Endodermal cell (in vitro differentiated cells): ENCODE data around the gene FARP1. TPM values are rescaled to one million over a fixed set of nuclear protein-coding genes. Genes with fewer than 3 reads are reported as not detected.

ENCODE experiments used
- DNase-seq: peaks from one replicate; pipeline ENCODE4 v3.0.0-alpha.2; 2017
- H3K27ac ChIP-seq: 2 replicates; pipeline ENCODE4 v1.5.1; 2013; ENCODE audit warnings: mild to moderate bottlenecking, low read depth, low read length, moderate library complexity
- H3K27me3 ChIP-seq: 2 replicates; pipeline ENCODE4 v1.6.1; 2013; ENCODE audit warnings: mild to moderate bottlenecking, low read length, moderate library complexity; ENCODE audit not compliant: insufficient read depth, control insufficient read depth, poor library complexity, severe bottlenecking
- H3K36me3 ChIP-seq: 2 replicates; pipeline ENCODE4 v1.7.0; 2013; ENCODE audit warnings: mild to moderate bottlenecking, low read length, moderate library complexity; ENCODE audit not compliant: control insufficient read depth, insufficient read depth
- H3K4me1 ChIP-seq: one replicate; pipeline ENCODE4 v1.7.0; 2013; ENCODE audit warnings: low read length; ENCODE audit not compliant: control insufficient read depth, insufficient read depth
- H3K4me3 ChIP-seq: 2 replicates; pipeline ENCODE4 v1.5.1; 2013; ENCODE audit warnings: mild to moderate bottlenecking, low read length, moderate library complexity
- H3K9ac ChIP-seq: 2 replicates; pipeline ENCODE4 v1.6.1; 2013; ENCODE audit warnings: mild to moderate bottlenecking, low read length, moderate library complexity; ENCODE audit not compliant: poor library complexity, severe bottlenecking; ENCODE audit errors: extremely low read depth
- H3K9me3 ChIP-seq: 2 replicates; pipeline ENCODE4 v1.6.1; 2013; ENCODE audit warnings: mild to moderate bottlenecking, low read length, moderate library complexity; ENCODE audit not compliant: control insufficient read depth
- H3K27ac Mint-ChIP-seq: 2 replicates; pipeline ENCODE4 v1.8.0; 2020; ENCODE audit warnings: mixed read lengths
- H3K27me3 Mint-ChIP-seq: 2 replicates; pipeline ENCODE4 v1.8.0; 2021; ENCODE audit warnings: mild to moderate bottlenecking, mixed read lengths; ENCODE audit not compliant: insufficient read depth
- H3K36me3 Mint-ChIP-seq: 2 replicates; pipeline ENCODE4 v1.8.0; 2020; ENCODE audit warnings: low read depth, mixed read lengths
- H3K4me1 Mint-ChIP-seq: 2 replicates; pipeline ENCODE4 v1.8.0; 2020; ENCODE audit warnings: mixed read lengths
- H3K4me3 Mint-ChIP-seq: 2 replicates; pipeline ENCODE4 v1.8.0; 2020; ENCODE audit warnings: mild to moderate bottlenecking, moderate library complexity, mixed read lengths
- H3K9me3 Mint-ChIP-seq: 2 replicates; pipeline ENCODE4 v1.8.0; 2020; ENCODE audit warnings: mild to moderate bottlenecking, mixed read lengths
- WGBS, 2 experiments: methylation state at CpG; one replicate each; pipeline versions ENCODE4 v1.1.5 to v1.1.7; 2013; ENCODE audit warnings: missing lambda C conversion rate in 2 of 2, mixed read lengths in 1 of 2; ENCODE audit not compliant: insufficient coverage in 1 of 2, insufficient read length in 1 of 2; 5-methylcytosine and 5-hydroxymethylcytosine counted together
- total RNA-seq, 2 donors: library from RNA; stranded (reverse); fragmentation: NEBNext Ultra II Directional in 1 of 2; extraction: Animal tissue kit (Norgen Biotek cat#: 25700) in 1 of 2; gene quantifications; 2 replicates in 1 of 2; 3 replicates in 1 of 2; pipeline ENCODE4 v1.2.1, GENCODE V29; 2021
- TF ChIP-seq, protein P1 (sequence below): fragments of 200-600 bp; sonication (generic); conservative IDR thresholded peaks from 2 replicates; pipeline ENCODE4 v1.5.0; 2021; ENCODE audit warnings: antibody characterized with exemption, mild to moderate bottlenecking

Gene FARP1
- total RNA-seq, 2 donors from 2014 or later = 237 to 319 TPM

DNA sequence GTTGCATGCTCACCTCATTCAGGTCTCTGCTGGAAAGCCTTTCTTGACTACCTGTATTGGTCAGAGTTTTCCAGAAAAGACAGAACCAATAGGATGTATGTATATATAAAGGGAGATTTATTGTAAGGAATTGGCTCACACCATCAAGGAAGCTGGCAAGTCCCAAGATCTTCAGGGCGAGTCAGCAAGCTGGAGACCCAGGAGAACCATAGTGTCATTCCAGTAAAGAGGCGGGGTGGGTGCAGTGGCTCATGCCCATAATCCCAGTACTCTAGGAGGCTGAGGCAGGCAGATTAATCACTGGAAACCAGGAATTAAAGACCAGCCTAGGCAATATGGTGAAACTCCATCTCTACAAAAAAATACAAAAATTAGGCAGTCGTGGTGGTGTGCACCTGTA is 30.4 kb upstream of the FARP1 start:
- H3K36me3 ChIP-seq = no peaks in the 10 kb centered on the region
- 76 to 96% methylated on average over 2 to 3 of the region's 3 CpGs for WGBS, 2 experiments
- no peak for DNase-seq
- TF ChIP-seq, protein P1, sequence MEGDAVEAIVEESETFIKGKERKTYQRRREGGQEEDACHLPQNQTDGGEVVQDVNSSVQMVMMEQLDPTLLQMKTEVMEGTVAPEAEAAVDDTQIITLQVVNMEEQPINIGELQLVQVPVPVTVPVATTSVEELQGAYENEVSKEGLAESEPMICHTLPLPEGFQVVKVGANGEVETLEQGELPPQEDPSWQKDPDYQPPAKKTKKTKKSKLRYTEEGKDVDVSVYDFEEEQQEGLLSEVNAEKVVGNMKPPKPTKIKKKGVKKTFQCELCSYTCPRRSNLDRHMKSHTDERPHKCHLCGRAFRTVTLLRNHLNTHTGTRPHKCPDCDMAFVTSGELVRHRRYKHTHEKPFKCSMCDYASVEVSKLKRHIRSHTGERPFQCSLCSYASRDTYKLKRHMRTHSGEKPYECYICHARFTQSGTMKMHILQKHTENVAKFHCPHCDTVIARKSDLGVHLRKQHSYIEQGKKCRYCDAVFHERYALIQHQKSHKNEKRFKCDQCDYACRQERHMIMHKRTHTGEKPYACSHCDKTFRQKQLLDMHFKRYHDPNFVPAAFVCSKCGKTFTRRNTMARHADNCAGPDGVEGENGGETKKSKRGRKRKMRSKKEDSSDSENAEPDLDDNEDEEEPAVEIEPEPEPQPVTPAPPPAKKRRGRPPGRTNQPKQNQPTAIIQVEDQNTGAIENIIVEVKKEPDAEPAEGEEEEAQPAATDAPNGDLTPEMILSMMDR = no peak
- no peak overlapping the region for H3K9ac ChIP-seq
- peaks cover 8% of the 10 kb centered on the region for H3K9me3 ChIP-seq
- H3K4me1 ChIP-seq = no peaks in the 10 kb centered on the region
- no peak overlapping the region for H3K4me3 ChIP-seq
- H3K4me3 Mint-ChIP-seq = no peak overlapping the region
- H3K4me1 Mint-ChIP-seq = peaks cover under 1% of the 10 kb centered on the region
- H3K27me3 ChIP-seq = no peaks in the 10 kb centered on the region
- H3K27me3 Mint-ChIP-seq = no peaks in the 10 kb centered on the region
- no peaks in the 10 kb centered on the region for H3K36me3 Mint-ChIP-seq
- H3K27ac Mint-ChIP-seq = no peak overlapping the region
- peaks cover 14% of the 10 kb centered on the region for H3K9me3 Mint-ChIP-seq
- H3K27ac ChIP-seq = no peak overlapping the region

DNA sequence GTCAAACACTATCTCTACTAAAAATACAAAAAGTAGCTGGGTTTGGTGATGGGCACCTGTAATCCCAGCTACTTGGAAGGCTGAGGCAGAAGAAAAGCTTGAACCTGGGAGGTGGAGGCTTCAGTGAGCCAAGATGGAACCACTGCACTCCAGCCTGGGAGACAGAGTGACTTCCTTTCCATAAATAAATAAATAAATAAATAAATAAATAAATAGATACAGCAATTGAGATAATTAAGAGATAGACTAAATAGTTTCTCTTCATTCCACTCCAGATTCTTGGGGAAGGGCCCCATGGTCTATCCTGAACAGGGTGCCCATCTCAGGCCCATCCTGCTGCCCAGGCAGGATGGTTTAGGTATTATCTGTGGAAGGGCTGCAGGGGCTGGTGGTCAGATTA is 24.0 kb upstream of the FARP1 start:
- Mint-ChIP-seq H3K9me3 (peaks cover 35% of the 10 kb centered on the region), H3K27me3 (no peaks in the 10 kb centered on the region)

DNA sequence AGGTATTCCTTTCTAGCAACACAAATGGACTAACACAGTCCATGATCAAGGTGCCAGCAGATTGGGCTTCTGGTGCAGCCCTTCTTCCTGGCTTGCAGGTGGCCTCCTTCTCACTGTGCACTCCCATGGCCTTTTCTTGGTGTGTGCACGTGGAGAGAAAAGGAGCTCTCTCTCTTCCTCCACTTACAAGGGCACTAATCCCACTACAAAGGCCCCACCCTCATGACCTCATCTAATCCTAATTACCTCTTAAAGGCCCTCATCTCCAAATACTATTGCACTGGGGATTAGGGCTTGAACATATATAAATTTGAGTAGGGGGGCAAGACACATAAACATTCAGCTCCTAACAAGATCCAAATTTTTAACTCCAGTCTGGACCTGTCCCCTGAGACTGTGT is 19.7 kb upstream of the FARP1 start:
- Mint-ChIP-seq H3K36me3 (no peaks in the 10 kb centered on the region), H3K4me3 (no peak overlapping the region), H3K27ac (no peak overlapping the region), H3K4me1 (peaks cover 3% of the 10 kb centered on the region), H3K9me3 (peaks cover 25% of the 10 kb centered on the region), H3K27me3 (no peaks in the 10 kb centered on the region)
- H3K9ac ChIP-seq = no peak overlapping the region
- peaks cover 8% of the 10 kb centered on the region for H3K9me3 ChIP-seq
- no peak overlapping the region for H3K27ac ChIP-seq
- DNase-seq = no peak
- H3K36me3 ChIP-seq = no peaks in the 10 kb centered on the region
- H3K4me3 ChIP-seq = no peak overlapping the region
- TF ChIP-seq, protein P1 = no peak
- H3K27me3 ChIP-seq = no peaks in the 10 kb centered on the region
- H3K4me1 ChIP-seq = peaks cover 4% of the 10 kb centered on the region
- 100% methylated on average over 1 of the region's 1 CpG; no CpG with 5 or more reads in 1 of the 2 experiments for WGBS, 2 experiments

More for the DNA sequence above, 24.0 kb upstream of the FARP1 start:
- TF ChIP-seq, protein P1 = no peak
- Histone ChIP-seq H3K27ac (no peak overlapping the region), H3K9me3 (peaks cover 16% of the 10 kb centered on the region), H3K27me3 (no peaks in the 10 kb centered on the region), H3K9ac (no peak overlapping the region), H3K4me1 (no peaks in the 10 kb centered on the region), H3K4me3 (no peak overlapping the region), H3K36me3 (no peaks in the 10 kb centered on the region)
- H3K4me1 Mint-ChIP-seq = peaks cover 6% of the 10 kb centered on the region
- H3K27ac Mint-ChIP-seq = peak overlapping the region; percentile 30
- H3K36me3 Mint-ChIP-seq = no peaks in the 10 kb centered on the region
- no peak overlapping the region for H3K4me3 Mint-ChIP-seq
- DNase-seq = no peak
